ENCODE results near the gene NINJ1. TPM values are rescaled to one million over a fixed set of nuclear protein-coding genes. Genes with fewer than 3 reads are reported as not detected.
"Not testable (repeated sequence)": the region's sequence is repeated elsewhere in the genome, so short reads cannot be mapped to it uniquely, and the experiment has no call there.

Gene NINJ1
- total RNA-seq, 1 experiment from 2014 or later: 30.5 TPM

GRCh38 chr9:93147632-93148031 lies 13.6 kb upstream of the NINJ1 start:
- no peak overlapping the region for H3K4me2 ChIP-seq (ENCODE audit: low read length)
- H3K4me3 ChIP-seq (ENCODE audit: low read length): no peak overlapping the region
- no peaks in the 10 kb centered on the region for H3K79me2 ChIP-seq (ENCODE audit: low read length)
- DNase-seq (no peak), ATAC-seq (no peak)
- 0 out of 2 replicates have a peak, but pooled peaks cover 12% of the 10 kb centered on the region for H3K4me1 ChIP-seq (ENCODE audit: insufficient read depth, low read length)
- H3K9ac ChIP-seq (ENCODE audit: low read length): no peak overlapping the region
- H3F3A ChIP-seq (ENCODE audit: low read length, unreplicated experiment): no peaks in the 10 kb centered on the region
- H3K27ac ChIP-seq (ENCODE audit: low read length): no peak overlapping the region
- intact Hi-C loops (cut with micrococcal nuclease): no loop called here
- ChIA-PET CTCF (no interaction called here), POLR2A (ENCODE audit: unreplicated experiment) (no interaction called here)
- no peak overlapping the region for H2AFZ ChIP-seq (ENCODE audit: low read length)
- H3K9me3 ChIP-seq (ENCODE audit: low read length): no peaks in the 10 kb centered on the region
- no TSS peak for BruUV-seq (replicated peaks)
- no peaks in the 10 kb centered on the region for H4K20me1 ChIP-seq (ENCODE audit: low read length)
- no peaks in the 10 kb centered on the region for H3K36me3 ChIP-seq (ENCODE audit: low read depth, low read length)
- TF ChIP-seq EZH2 (IDR thresholded peaks at IDR 0.05; ENCODE audit: low read length, unreplicated experiment): no peak
- no peak for TF ChIP-seq EZH2phosphoT487 (IDR thresholded peaks at IDR 0.05; ENCODE audit: borderline replicate concordance, low read length)
- TF ChIP-seq, protein P1, sequence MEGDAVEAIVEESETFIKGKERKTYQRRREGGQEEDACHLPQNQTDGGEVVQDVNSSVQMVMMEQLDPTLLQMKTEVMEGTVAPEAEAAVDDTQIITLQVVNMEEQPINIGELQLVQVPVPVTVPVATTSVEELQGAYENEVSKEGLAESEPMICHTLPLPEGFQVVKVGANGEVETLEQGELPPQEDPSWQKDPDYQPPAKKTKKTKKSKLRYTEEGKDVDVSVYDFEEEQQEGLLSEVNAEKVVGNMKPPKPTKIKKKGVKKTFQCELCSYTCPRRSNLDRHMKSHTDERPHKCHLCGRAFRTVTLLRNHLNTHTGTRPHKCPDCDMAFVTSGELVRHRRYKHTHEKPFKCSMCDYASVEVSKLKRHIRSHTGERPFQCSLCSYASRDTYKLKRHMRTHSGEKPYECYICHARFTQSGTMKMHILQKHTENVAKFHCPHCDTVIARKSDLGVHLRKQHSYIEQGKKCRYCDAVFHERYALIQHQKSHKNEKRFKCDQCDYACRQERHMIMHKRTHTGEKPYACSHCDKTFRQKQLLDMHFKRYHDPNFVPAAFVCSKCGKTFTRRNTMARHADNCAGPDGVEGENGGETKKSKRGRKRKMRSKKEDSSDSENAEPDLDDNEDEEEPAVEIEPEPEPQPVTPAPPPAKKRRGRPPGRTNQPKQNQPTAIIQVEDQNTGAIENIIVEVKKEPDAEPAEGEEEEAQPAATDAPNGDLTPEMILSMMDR (conservative IDR thresholded peaks at IDR 0.05; ENCODE audit: low read depth, low read length): no peak
- no peaks in the 10 kb centered on the region for H3K27me3 ChIP-seq (ENCODE audit: low read length)
- no peaks in the 10 kb centered on the region for H3K9me2 ChIP-seq (replicated peaks; ENCODE audit: low read length)

DNA sequence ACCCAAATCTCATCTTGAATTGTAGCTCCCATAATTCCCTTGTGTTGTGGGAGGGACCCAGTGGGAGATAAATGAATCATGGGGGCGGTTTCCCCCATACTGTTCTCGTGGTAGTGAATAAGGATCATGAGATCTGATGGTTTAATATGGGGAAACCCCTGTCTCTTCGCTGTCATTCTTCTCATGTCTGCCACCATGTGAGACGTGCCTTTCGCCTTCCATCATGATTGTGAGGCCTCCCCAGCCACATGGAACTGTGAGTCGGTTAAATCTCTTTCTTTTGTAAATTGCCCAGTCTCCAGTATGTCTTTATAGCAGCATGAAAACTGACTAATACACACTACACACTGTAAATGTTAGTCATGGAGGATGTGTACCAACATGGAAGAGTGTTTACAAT lies 12.6 kb upstream of the NINJ1 start:
- intact Hi-C loops (cut with micrococcal nuclease): not testable (repeated sequence)

GRCh38 chr9:93143830-93144530 lies 9.9 kb upstream of the NINJ1 start:
- ATAC-seq (peak; percentile 56), DNase-seq (no peak)
- H4K20me1 ChIP-seq (ENCODE audit: low read length): no peaks in the 10 kb centered on the region
- CTCF ChIA-PET: no interaction called here
- POLR2A ChIA-PET (ENCODE audit: unreplicated experiment): no interaction called here
- no peaks in the 10 kb centered on the region for H3K27me3 ChIP-seq (ENCODE audit: low read length)
- no peaks in the 10 kb centered on the region for H3K9me3 ChIP-seq (ENCODE audit: low read length)
- H3K4me1 ChIP-seq (ENCODE audit: insufficient read depth, low read length): 0 out of 2 replicates have a peak, but pooled peaks cover 9% of the 10 kb centered on the region
- H3K4me2 ChIP-seq (ENCODE audit: low read length): no peak overlapping the region
- no peak overlapping the region for H3K27ac ChIP-seq (ENCODE audit: low read length)
- no TSS peak for BruUV-seq (replicated peaks)
- no peaks in the 10 kb centered on the region for H3K36me3 ChIP-seq (ENCODE audit: low read depth, low read length)
- no peak overlapping the region for H3K4me3 ChIP-seq (ENCODE audit: low read length)
- intact Hi-C loops (cut with micrococcal nuclease): no loop called here
- H3F3A ChIP-seq (ENCODE audit: low read length, unreplicated experiment): no peaks in the 10 kb centered on the region
- H2AFZ ChIP-seq (ENCODE audit: low read length): 0 out of 2 replicates have a peak overlapping the region, but pooled peaks have one; percentile 43
- no peak for TF ChIP-seq EZH2phosphoT487 (IDR thresholded peaks at IDR 0.05; ENCODE audit: borderline replicate concordance, low read length)
- no peaks in the 10 kb centered on the region for H3K9me2 ChIP-seq (replicated peaks; ENCODE audit: low read length)
- no peaks in the 10 kb centered on the region for H3K79me2 ChIP-seq (ENCODE audit: low read length)
- H3K9ac ChIP-seq (ENCODE audit: low read length): no peak overlapping the region

More for the DNA sequence above, 12.6 kb upstream of the NINJ1 start:
- H3K4me1 ChIP-seq (ENCODE audit: insufficient read depth, low read length): 0 out of 2 replicates have a peak, but pooled peaks cover 12% of the 10 kb centered on the region
- H4K20me1 ChIP-seq (ENCODE audit: low read length); H3K9ac ChIP-seq (ENCODE audit: low read length); CTCF ChIA-PET; H3K36me3 ChIP-seq (ENCODE audit: low read depth, low read length); H3K4me2 ChIP-seq (ENCODE audit: low read length); H3K9me2 ChIP-seq (replicated peaks; ENCODE audit: low read length); H3K4me3 ChIP-seq (ENCODE audit: low read length); H3F3A ChIP-seq (ENCODE audit: low read length, unreplicated experiment); ATAC-seq; DNase-seq; H3K27me3 ChIP-seq (ENCODE audit: low read length); H3K79me2 ChIP-seq (ENCODE audit: low read length); H3K9me3 ChIP-seq (ENCODE audit: low read length); H2AFZ ChIP-seq (ENCODE audit: low read length); BruUV-seq (replicated peaks); POLR2A ChIA-PET (ENCODE audit: unreplicated experiment); H3K27ac ChIP-seq (ENCODE audit: low read length): not testable (repeated sequence)
